ENCODE measurements around the gene ROR2. TPM values are rescaled to one million over a fixed set of nuclear protein-coding genes. Genes with fewer than 3 reads are reported as not detected.

ROR2 gene
- total RNA-seq, 1 experiment from 2014 or later: 2.7 TPM

- Mint-ChIP-seq H3K27me3 (ENCODE audit: low read depth) (no peaks in the 10 kb centered on the region), H3K36me3 (ENCODE audit: insufficient read depth in 1 of 3, low read depth in 3 of 3) (no peaks in the 10 kb centered on the region), H3K27ac (no peak overlapping the region), H3K9me3 (no peaks in the 10 kb centered on the region), H3K4me1 (peaks cover 8 to 12% of the 10 kb centered on the region in 2 experiments), H3K4me3 (no peak overlapping the region)
- Histone ChIP-seq H3K9me3 (ENCODE audit: control insufficient read depth, low read depth, low read length) (no peaks in the 10 kb centered on the region), H4K20me1 (ENCODE audit: control insufficient read depth, insufficient read depth, insufficient read length) (no peaks in the 10 kb centered on the region), H2BK15ac (ENCODE audit: low read depth, low read length) (no peak overlapping the region), H2BK20ac (ENCODE audit: low read depth, low read length, poor library complexity, severe bottlenecking) (no peak overlapping the region), H3K18ac (ENCODE audit: insufficient read length, low read depth, low read length) (no peak overlapping the region), H3K23me2 (ENCODE audit: insufficient read length, low read depth, low read length, poor library complexity, severe bottlenecking) (no peaks in the 10 kb centered on the region), H2BK12ac (ENCODE audit: insufficient read length, low read depth, low read length) (no peak overlapping the region), H2BK120ac (ENCODE audit: low read depth, low read length, poor library complexity, severe bottlenecking) (no peak overlapping the region), H2AK5ac (ENCODE audit: insufficient read length, low read length) (no peak overlapping the region), H3K79me2 (ENCODE audit: insufficient read depth, low read length) (no peaks in the 10 kb centered on the region), H3K9ac (ENCODE audit: extremely low read depth, insufficient read length, low read length) (no peak overlapping the region), H3K27me3 (ENCODE audit: insufficient read depth, low read length) (no peaks in the 10 kb centered on the region), H4K5ac (ENCODE audit: insufficient read length, low read depth, low read length) (no peak overlapping the region), H4K91ac (ENCODE audit: insufficient read length, low read depth, low read length) (no peak overlapping the region), H3K23ac (ENCODE audit: insufficient read length, low read depth, low read length) (no peak overlapping the region), H3K27ac (ENCODE audit: insufficient read length, low read depth, low read length) (no peak overlapping the region), H3K4ac (ENCODE audit: low read depth, low read length) (no peak overlapping the region), H2BK5ac (ENCODE audit: insufficient read length, low read length) (no peak overlapping the region), H3K4me2 (ENCODE audit: insufficient read depth, insufficient read length, low read length) (no peak overlapping the region), H3K79me1 (ENCODE audit: insufficient read depth, low read depth, low read length, poor library complexity, severe bottlenecking) (no peaks in the 10 kb centered on the region), H3K4me1 (ENCODE audit: insufficient read depth, low read length) (no peaks in the 10 kb centered on the region), H3K56ac (ENCODE audit: insufficient read length, low read depth, low read length) (no peak overlapping the region), H4K8ac (replicated peaks; ENCODE audit: insufficient read length, low read depth, low read length) (no peak overlapping the region), H2AFZ (ENCODE audit: low read length) (no peak overlapping the region), H3T11ph (ENCODE audit: low read length) (no peak overlapping the region), H3K14ac (ENCODE audit: insufficient read depth, low read length) (no peak overlapping the region)
- TF ChIP-seq, protein P1, sequence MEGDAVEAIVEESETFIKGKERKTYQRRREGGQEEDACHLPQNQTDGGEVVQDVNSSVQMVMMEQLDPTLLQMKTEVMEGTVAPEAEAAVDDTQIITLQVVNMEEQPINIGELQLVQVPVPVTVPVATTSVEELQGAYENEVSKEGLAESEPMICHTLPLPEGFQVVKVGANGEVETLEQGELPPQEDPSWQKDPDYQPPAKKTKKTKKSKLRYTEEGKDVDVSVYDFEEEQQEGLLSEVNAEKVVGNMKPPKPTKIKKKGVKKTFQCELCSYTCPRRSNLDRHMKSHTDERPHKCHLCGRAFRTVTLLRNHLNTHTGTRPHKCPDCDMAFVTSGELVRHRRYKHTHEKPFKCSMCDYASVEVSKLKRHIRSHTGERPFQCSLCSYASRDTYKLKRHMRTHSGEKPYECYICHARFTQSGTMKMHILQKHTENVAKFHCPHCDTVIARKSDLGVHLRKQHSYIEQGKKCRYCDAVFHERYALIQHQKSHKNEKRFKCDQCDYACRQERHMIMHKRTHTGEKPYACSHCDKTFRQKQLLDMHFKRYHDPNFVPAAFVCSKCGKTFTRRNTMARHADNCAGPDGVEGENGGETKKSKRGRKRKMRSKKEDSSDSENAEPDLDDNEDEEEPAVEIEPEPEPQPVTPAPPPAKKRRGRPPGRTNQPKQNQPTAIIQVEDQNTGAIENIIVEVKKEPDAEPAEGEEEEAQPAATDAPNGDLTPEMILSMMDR (conservative IDR thresholded peaks at IDR 0.05): no peak
- WGBS (ENCODE audit: extremely low coverage, insufficient read length, low lambda C conversion rate): no CpG with 5 or more reads among the region's 9 CpGs
- no peak for DNase-seq
Measured at GRCh38 chr9:91583966-91584365, 366.1 kb downstream of the ROR2 start.
